ENCODE data around the gene NTN5. TPM values are rescaled to one million over a fixed set of nuclear protein-coding genes. Genes with fewer than 3 reads are reported as not detected.

The NTN5 gene
- total RNA-seq, 1 experiment from 2014 or later = 0.55 TPM

- Histone ChIP-seq H4K8ac (replicated peaks; ENCODE audit: insufficient read length, low read depth, low read length) (no peak overlapping the region), H2BK5ac (ENCODE audit: insufficient read length, low read length) (no peak overlapping the region)
Observed at GRCh38 chr19:48685583-48685982, 12.8 kb upstream of the NTN5 start.

More at GRCh38 chr19:48685583-48685982, 12.8 kb upstream of the NTN5 start:
- no peak overlapping the region for H3K9ac ChIP-seq (ENCODE audit: extremely low read depth, insufficient read length, low read length)
- no peak overlapping the region for H3K56ac ChIP-seq (ENCODE audit: insufficient read length, low read depth, low read length)
- H3K9me3 ChIP-seq (ENCODE audit: control insufficient read depth, low read depth, low read length) = no peaks in the 10 kb centered on the region
- H3K9me3 Mint-ChIP-seq = no peaks in the 10 kb centered on the region
- no peak for DNase-seq
- WGBS (ENCODE audit: extremely low coverage, insufficient read length, low lambda C conversion rate) = no CpG with 5 or more reads among the region's 9 CpGs
- no peak overlapping the region for H3K27ac ChIP-seq (ENCODE audit: insufficient read length, low read depth, low read length)
- no peaks in the 10 kb centered on the region for H3K23me2 ChIP-seq (ENCODE audit: insufficient read length, low read depth, low read length, poor library complexity, severe bottlenecking)
- no peak overlapping the region for H2BK20ac ChIP-seq (ENCODE audit: low read depth, low read length, poor library complexity, severe bottlenecking)
- no peaks in the 10 kb centered on the region for H4K20me1 ChIP-seq (ENCODE audit: control insufficient read depth, insufficient read depth, insufficient read length)
- TF ChIP-seq CTCF (conservative IDR thresholded peaks at IDR 0.05) = no peak
- H3K4me1 Mint-ChIP-seq = peaks cover 3 to 9% of the 10 kb centered on the region in 2 experiments
- no peak overlapping the region for H4K91ac ChIP-seq (ENCODE audit: insufficient read length, low read depth, low read length)
- no peaks in the 10 kb centered on the region; a peak in 1 of 7 replicates for H3K36me3 Mint-ChIP-seq (ENCODE audit: insufficient read depth in 1 of 3, low read depth in 3 of 3)
- H4K5ac ChIP-seq (ENCODE audit: insufficient read length, low read depth, low read length) = no peak overlapping the region
- H3K4me3 Mint-ChIP-seq = no peak overlapping the region
- H2AFZ ChIP-seq (ENCODE audit: low read length) = no peak overlapping the region
- H2BK12ac ChIP-seq (ENCODE audit: insufficient read length, low read depth, low read length) = no peak overlapping the region
- no peak overlapping the region for H3T11ph ChIP-seq (ENCODE audit: low read length)
- no peak overlapping the region for H2BK120ac ChIP-seq (ENCODE audit: low read depth, low read length, poor library complexity, severe bottlenecking)
- no peak overlapping the region for H3K23ac ChIP-seq (ENCODE audit: insufficient read length, low read depth, low read length)
- no peak overlapping the region for H3K18ac ChIP-seq (ENCODE audit: insufficient read length, low read depth, low read length)
- no peaks in the 10 kb centered on the region for H3K4me1 ChIP-seq (ENCODE audit: insufficient read depth, low read length)
- no peak overlapping the region for H3K4ac ChIP-seq (ENCODE audit: low read depth, low read length)
- H3K27ac Mint-ChIP-seq = 0 out of 7 replicates have a peak overlapping the region, but pooled peaks of 1 of the 3 experiments have one; percentile 20
- H3K27me3 Mint-ChIP-seq (ENCODE audit: low read depth) = peaks cover 5% of the 10 kb centered on the region
- no peaks in the 10 kb centered on the region for H3K79me2 ChIP-seq (ENCODE audit: insufficient read depth, low read length)
- no peaks in the 10 kb centered on the region; the same call in 1 of the 2 replicates for H3K27me3 ChIP-seq (ENCODE audit: insufficient read depth, low read length)
- H3K79me1 ChIP-seq (ENCODE audit: insufficient read depth, low read depth, low read length, poor library complexity, severe bottlenecking) = no peaks in the 10 kb centered on the region
- H2BK15ac ChIP-seq (ENCODE audit: low read depth, low read length) = no peak overlapping the region
- H3K4me2 ChIP-seq (ENCODE audit: insufficient read depth, insufficient read length, low read length) = no peak overlapping the region
- no peak overlapping the region for H3K14ac ChIP-seq (ENCODE audit: insufficient read depth, low read length)
- H2AK5ac ChIP-seq (ENCODE audit: insufficient read length, low read length) = no peak overlapping the region
